Omental fat pad (tissue), 4 donors: Measurements from ENCODE around the gene ACBD3. TPM values are rescaled to one million over a fixed set of nuclear protein-coding genes. Genes with fewer than 3 reads are reported as not detected.

ENCODE experiments used
- ATAC-seq: fragments of 150-250 bp; one replicate; pipeline ENCODE4 v1.9.1; 2016; ENCODE audit warnings: mild to moderate bottlenecking, moderate library complexity; ENCODE audit not compliant: low FRiP score
- DNase-seq: peaks from one replicate; pipeline ENCODE4 v3.0.0-alpha.2; 2019; ENCODE audit warnings: low spot score
- CTCF ChIP-seq, 3 donors: fragments of 450-650 bp; IDR thresholded peaks; one replicate each; pipeline ENCODE4 v1.5.1; 2016 to 2017; ENCODE audit warnings: antibody characterized with exemption in 3 of 3, mild to moderate bottlenecking in 3 of 3, moderate library complexity in 2 of 3
- total RNA-seq, 4 donors: library from RNA; depleted of rRNA; stranded (reverse); fragments of >200 nt; gene quantifications; one replicate each; pipeline ENCODE4 v1.1.0, GENCODE V29; 2016

The ACBD3 gene
- total RNA-seq, 4 donors from 2014 or later: 43.1 to 52.9 (median 48.1) TPM

DNA sequence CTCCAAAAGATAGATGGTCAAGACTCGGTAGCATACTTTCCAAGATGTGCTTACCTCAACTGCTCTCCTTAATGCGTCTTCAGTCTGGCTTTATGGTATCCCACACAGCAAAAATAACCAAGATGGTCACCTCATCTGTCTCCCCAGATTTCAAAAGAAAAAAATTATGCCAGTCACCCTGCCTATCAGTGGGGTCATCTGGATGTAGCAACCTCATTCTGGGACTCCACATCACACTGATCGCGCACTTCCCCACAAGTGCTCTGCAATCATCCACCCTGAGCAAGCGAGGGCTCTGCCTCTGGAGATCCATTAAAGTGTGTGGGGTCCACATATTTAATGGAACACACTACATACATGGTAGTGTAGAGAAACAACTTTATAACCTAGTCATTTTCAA lies 42.5 kb downstream of the ACBD3 start:
- TF ChIP-seq CTCF (IDR thresholded peaks at IDR 0.05): no peak
- ATAC-seq (no peak), DNase-seq (no peak)

DNA sequence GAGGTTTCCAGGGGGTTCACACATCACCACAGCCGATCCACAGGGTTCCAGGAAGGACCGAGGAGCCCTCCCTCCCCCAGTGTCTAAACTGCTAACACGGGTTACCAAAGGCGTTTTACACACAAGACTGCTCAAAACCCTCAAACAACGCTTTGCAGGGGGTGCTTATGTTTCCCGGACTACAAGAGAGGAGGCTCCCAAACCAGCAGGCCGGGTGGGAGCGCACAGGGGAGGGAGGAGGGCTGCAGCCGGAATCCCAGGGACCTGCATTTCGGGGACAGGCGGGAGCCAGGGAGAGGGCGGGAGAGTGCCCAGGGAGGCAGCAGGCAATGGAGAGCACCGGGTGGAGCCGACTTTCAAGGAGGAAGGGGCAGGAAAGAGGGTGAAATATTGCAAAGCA lies 50.8 kb downstream of the ACBD3 start:
- no peak for ATAC-seq
- no peak for TF ChIP-seq CTCF (IDR thresholded peaks at IDR 0.05)
- no peak for DNase-seq

DNA sequence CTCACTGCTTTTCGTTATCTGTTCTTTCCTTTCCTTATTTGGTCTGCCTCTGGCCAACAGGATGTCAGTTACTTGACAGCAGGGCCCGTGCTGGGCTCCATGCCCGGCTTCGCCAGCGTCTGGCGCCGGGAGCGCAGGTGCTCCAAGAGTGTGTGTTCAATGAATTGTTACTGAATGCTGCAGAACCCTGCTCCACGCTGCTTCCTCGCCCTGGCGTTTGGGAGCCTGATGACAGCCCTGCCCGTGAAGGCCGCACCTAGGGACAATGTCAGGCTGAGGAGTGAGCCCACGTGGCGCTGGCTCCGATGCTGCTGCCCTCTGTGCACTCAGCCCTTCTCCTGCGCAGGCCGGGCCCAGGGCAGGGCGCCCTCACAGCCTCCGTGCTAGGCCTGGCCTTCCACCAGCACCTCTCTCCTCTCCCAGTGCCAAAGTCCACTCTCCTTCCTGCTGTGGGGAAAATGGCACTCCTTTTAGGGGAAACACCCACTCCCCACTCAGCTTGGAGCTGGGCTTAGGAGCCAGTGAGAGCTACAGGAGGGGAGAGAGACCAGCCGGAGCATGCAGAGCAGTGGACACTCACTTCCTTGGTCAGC lies 51.4 kb downstream of the ACBD3 start:
- no peak for TF ChIP-seq CTCF (IDR thresholded peaks at IDR 0.05)
- no peak for DNase-seq
- ATAC-seq: peak; percentile 71

DNA sequence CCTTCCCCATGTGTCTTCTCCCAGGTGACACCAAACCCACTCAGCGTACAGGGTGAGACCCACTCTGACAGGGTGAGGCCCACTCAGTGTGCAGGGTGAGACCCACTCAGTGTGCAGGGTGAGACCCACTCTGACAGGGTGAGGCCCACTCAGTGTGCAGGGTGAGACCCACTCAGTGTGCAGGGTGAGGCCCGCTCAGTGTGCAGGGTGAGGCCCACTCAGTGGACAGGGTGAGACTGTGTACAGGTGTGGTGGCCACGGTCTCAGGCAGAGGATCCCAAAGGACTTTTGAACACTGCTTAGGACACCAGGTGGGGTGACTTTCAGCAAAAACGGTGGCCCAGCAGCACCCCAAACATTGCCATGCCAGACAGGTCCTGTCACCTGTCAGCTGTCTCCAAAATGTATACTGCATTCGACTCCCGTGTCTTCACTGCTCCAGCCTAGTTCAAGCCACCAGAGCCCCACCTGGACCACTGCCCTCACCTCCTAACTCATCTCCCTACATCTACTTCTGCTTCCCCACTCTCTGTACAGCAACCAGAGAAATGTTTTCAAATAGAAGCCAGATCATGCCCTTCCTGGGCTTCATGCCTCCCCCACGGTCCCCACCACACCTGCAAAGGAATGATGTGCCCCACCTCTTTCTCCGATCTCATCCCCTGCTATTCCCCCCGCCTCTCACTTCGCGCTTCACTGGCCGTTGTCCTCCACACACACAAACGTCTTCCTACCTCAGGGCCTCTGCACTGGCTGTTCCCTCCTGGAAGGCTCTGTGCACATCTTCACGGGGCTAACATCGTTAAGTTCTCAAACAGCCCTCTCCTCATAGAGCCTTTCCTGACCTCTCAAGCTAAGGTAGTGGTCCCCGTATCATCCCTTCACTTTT lies 52.1 kb downstream of the ACBD3 start:
- peak; percentile 34 for ATAC-seq
- TF ChIP-seq CTCF (IDR thresholded peaks at IDR 0.05): no peak
- no peak for DNase-seq

- DNase-seq (no peak), ATAC-seq (no peak)
- no peak for TF ChIP-seq CTCF (IDR thresholded peaks at IDR 0.05)
These were observed 52.9 kb downstream of the ACBD3 start for GRCh38 chr1:226133504-226134123.

DNA sequence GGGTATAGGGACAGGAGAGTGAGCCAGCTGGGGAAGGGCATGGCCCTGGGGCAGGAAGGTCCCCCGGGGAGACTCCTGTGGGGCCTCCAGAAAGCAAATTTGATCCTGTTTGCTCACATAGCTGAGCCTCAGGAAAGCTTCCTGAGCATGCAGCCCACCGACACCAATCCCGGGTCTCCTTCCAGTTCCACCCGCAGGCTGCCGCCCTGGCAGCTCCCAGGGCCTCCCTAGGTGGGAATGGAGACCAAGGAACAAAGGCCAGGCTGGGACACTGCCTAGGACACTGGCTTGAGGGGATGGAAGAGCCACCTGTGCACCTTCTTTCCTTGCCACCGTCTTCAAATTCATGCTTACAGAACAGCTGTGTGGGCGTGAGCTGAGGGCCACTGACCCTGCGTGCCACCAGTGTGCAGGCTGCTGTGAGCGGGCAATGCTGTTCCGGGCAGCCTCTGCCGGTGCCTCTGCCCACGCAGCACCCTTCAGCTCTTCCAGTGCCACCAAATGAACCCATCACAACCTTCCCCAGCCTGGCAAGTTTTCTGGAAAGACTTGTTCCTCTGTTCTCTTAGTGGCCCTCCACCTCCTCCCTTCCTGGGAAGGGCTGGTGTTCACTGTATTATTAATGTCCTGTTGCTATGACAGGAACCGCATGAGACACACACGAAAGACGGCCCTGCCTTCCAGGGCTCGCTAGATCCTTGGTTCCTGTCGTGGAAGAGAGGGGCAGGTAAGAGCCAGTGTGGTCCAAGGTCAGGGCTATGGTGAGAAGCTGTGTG lies 53.6 kb downstream of the ACBD3 start:
- ATAC-seq (no peak), DNase-seq (no peak)
- TF ChIP-seq CTCF (IDR thresholded peaks at IDR 0.05): no peak
